Neural cell (in vitro differentiated cells): ENCODE data around the gene PTPN9.

ENCODE experiments used
- POLR2AphosphoS5 ChIP-seq: IDR thresholded peaks from 2 replicates; pipeline ENCODE4 v1.6.1; 2012
- TF ChIP-seq, protein P1 (sequence below): fragments of 450-650 bp; IDR thresholded peaks from 2 replicates; pipeline ENCODE4 v1.5.1; 2014; ENCODE audit warnings: antibody characterized with exemption, mild to moderate bottlenecking, moderate library complexity; ENCODE audit not compliant: poor library complexity, severe bottlenecking

GRCh38 chr15:75620841-75621391 is 41.8 kb upstream of the PTPN9 start:
- TF ChIP-seq, protein P1, sequence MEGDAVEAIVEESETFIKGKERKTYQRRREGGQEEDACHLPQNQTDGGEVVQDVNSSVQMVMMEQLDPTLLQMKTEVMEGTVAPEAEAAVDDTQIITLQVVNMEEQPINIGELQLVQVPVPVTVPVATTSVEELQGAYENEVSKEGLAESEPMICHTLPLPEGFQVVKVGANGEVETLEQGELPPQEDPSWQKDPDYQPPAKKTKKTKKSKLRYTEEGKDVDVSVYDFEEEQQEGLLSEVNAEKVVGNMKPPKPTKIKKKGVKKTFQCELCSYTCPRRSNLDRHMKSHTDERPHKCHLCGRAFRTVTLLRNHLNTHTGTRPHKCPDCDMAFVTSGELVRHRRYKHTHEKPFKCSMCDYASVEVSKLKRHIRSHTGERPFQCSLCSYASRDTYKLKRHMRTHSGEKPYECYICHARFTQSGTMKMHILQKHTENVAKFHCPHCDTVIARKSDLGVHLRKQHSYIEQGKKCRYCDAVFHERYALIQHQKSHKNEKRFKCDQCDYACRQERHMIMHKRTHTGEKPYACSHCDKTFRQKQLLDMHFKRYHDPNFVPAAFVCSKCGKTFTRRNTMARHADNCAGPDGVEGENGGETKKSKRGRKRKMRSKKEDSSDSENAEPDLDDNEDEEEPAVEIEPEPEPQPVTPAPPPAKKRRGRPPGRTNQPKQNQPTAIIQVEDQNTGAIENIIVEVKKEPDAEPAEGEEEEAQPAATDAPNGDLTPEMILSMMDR = no peak
- no peak for TF ChIP-seq POLR2AphosphoS5
